Amniotic epithelial cell (primary cell): ENCODE results near the gene NCKAP5.

Experiments used
- DNase-seq: peaks from one replicate; pipeline ENCODE4 v3.0.0-alpha.2; 2010; ENCODE audit warnings: low read depth

Gene NCKAP5

DNA sequence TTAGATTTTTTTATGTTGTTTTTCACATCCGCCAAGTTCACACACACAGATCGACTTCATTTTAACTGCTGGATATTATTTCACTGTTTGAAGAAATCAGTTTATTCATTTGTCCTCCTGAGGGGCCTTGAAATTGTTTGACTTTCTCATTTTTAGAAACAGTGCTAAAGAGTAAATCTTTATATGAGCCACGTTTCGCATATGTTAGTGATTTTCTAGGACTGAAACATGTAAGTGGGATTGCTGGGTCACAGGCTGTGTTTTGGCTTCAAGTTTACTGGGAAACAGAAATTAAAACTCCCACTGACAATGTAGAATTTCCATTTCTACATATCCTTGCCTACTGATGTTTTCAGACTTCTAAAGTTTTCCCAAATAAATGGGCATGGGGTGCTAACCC, 363.8 kb downstream of the NCKAP5 start:
- DNase-seq: no peak

DNA sequence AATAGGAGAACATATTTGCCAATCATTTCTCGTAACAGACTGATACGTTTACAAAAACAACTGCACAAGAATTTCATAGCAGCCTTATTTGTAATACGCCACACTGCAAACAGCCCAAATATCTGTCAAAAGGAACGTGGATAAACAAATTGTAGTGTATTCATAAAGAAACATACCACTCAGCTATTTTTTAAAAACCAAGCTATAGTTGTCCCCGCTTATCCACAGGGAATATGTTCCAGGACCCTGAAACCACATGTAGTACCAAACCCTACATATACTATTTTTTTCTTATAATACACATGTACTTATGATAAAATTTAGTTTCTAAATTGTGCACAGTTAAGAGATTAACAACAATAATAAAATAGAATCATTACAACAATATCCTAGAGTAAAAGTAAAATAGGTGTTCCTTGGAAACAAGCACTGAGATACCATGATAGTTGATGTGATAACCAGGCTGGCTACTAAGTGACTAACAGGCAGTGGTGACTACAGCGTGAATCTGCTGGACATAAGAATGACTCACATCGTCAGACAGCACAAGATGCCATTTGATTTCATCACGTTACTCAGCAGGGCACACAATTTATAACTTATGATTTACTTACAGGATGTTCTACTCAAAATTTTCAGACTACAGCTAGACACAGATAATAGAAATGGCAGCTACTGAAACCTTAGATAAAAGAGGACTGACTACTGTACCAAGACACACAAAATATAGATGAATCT, 367.4 kb downstream of the NCKAP5 start:
- peak; percentile 96 for DNase-seq

DNA sequence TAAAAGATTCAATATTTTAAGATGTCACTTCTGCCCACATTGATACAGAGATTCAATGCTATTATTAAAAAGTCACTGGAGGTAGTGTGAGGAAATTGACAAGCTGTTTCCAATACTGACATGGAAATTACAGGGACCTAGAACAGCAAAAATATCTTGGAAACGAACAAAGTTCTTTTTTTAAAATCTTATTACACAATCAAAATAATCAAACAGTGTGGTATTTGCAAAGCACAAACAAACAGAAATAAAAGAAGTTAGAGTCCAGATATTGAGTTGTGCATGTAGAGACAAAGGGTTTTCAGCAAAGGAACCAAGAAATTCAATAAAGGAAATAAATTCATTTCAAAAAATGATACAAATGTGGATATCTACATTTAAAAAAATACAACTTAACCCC, 369.6 kb downstream of the NCKAP5 start:
- DNase-seq: no peak

DNA sequence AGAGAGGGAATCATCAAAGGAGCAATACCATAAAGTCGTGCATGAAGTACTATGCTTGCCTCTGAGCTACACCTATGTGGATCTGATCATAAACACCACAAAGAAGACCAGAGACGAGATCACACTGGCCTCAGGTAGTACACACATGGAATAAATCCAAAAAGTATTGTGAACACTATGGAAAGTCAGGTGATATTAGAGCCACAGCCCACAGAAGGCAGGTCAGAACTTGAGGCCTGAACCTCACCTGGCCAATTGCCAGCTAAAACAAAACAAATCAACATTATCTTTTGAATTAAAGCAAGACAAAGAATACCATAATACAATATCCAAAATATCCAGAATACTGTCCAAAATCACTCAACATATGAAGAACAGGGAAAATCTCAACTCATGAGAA, 371.1 kb downstream of the NCKAP5 start:
- no peak for DNase-seq

DNA sequence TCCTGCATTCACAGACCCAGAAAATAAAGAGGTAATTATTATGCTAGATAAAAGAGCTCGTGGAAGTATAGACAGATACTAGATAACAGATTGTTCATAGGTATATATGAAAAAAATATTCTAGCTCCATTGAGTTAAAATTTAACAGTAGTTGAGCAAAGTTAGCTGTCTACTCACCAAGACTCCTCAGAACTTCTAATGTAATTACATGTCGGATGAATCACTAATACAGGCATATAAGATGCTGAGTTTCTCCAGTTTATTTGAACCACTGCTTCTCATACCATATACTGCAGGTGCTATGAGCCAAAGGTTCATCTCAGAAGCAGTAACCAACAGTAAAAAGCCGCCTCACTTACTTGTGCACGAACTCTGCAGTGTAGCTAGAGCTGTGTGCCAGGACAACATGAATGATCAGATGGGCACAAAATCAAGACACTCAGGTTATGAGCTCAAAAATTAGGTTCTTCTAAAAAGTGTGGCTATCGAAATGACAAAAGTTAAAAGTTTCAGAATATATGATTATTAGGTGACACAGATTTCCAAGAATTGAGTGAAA, 373.4 kb downstream of the NCKAP5 start:
- no peak for DNase-seq

DNA sequence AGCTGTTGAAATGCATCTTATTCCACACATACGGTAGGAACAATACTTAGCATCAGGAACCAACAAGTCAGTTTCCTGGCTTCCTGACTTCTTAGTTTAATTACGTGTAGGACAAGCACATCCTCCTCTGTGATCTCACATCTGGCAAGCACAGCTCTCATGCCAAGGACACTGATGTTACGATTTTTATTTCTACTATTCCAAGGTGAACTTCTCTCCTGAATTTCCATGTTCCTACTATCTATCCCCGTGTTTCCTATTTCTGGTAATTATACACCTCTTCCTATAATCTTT, 374.0 kb downstream of the NCKAP5 start:
- DNase-seq: no peak

DNA sequence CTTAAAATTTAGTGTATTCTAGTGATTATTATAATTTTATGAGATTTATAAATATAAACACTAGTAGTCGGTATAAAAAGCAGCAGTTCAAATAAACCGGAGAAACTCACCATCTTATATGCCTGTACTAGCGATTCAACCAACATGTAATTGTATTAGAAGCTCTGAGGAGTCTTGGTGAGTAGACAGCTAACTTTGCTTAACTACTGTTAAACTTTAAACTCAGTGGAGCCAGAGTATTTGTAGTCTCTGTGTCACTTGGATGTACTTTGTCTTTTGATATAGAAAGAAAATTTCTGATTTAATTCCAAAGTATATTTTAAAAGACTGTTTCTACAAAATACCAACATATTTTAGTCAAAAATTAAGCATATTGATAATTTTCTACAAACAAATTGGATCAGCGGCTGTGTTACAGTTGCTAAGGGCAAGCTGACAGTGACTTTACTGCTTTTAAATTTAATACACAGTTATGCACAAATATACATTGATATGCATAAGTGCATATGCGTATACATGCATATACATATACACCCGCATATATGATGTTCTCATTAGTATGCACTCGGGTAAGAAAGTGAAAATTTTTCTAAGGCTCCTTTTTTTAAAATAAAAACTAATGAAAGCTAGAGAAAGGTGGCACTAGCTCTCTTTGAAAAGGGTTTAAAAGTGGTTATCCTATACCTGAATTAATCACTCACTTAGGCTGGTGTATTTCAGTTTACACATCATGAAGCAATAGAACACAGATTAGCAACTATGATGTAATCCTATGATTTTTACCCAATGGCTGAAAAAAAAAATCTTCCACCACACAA, 374.5 kb downstream of the NCKAP5 start:
- DNase-seq: peak; percentile 77

DNA sequence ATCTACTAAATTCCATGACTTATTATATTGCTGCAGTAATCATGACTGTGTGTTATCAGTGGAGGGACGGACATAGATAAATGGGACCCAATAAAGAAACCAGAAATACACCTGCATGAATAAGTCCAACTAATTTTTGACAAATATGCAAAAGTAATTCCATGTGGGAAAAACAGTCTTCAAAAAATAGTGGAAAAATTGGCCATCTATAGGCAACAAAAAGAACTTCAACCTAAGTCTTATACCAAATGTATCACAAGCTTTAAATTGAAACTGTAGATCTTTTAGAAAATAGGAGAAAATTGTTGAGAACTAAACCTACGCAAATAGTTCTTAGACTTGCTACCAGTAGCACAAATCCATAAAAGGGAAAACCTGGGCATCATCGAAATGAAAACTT, 376.2 kb downstream of the NCKAP5 start:
- no peak for DNase-seq

DNA sequence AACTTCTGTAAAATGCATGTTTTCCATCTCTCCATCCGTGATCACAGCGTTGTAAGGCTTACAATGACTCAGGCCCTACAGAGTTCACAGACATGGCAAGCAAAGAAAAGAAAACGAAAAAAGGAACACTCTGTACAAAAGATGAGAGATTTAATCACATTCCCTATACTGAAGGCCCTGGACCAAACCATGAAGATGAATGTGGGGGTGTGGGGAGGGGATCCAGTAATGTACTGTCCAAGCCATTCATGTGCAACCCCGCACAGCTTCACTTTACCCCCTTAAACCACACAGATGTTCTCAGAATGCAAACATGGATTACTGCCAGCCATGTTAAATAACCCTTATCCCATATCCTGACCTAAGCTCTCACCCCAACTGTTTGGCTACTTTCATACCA, 391.1 kb downstream of the NCKAP5 start:
- DNase-seq: peak; percentile 71

DNA sequence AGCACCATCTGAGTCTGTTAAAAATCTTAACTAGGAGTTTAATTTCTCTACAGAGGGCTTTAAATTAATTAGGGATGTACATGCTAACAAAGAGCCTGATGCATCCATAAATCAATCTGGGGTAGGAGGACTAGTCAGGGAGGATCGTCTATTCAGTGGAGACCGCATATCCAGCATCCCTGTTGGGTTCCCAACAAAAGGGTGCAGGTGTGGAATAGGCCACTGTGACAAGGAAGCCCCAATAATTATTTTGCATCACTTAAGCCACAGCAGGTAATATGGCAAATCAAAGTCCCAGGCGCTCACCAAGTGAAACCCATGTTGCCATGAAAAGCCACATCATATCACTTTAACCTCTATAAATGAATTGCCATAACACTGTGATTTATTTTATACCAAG, 392.3 kb downstream of the NCKAP5 start:
- DNase-seq: no peak

DNA sequence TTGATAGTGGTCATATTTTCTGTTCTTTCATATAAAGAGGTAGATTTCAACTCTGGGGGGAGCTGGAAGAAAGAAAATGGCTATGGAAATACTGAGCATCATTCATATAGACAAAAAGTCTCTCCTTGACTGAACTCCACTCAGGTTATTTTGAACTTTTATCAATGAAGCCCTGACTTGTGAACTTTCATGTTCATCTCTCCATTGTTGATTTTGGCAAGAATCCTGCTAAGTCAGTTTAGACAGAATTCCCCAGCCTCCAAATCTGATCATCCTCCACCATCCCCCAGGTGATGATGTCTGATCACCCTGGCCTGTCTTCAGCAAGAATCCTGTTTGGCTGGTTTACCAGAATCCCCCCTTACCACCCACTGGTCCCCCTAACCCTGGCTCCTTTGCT, 395.0 kb downstream of the NCKAP5 start:
- DNase-seq: no peak

DNA sequence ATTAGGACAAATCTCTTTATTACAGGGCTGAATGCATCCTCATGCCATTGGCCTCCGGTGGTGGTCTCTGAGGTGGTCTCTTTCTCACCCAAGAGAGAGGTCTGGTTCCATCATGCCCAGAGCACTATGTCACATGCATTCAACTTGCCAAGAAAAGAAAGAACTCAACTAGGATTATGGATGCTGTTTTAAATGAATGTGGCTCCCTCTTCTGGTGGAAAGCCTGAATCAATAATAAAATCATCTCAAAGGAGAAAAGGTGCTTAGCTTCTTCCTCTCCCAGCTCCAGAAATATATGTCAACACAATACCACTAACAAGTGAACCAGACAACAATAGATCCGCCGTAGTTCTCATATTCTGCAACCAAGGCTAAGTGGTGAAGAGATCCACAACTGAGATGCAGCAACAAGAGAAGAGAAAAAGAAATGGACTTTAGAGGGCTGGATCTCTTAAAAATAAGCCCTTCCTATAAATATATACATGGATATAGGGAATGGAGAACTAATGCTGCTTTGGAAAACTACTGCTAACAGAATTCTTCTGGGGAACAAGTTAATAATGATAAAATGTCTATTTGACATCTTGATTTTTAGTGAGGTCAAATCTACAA, 396.8 kb downstream of the NCKAP5 start:
- peak; percentile 59 for DNase-seq

DNA sequence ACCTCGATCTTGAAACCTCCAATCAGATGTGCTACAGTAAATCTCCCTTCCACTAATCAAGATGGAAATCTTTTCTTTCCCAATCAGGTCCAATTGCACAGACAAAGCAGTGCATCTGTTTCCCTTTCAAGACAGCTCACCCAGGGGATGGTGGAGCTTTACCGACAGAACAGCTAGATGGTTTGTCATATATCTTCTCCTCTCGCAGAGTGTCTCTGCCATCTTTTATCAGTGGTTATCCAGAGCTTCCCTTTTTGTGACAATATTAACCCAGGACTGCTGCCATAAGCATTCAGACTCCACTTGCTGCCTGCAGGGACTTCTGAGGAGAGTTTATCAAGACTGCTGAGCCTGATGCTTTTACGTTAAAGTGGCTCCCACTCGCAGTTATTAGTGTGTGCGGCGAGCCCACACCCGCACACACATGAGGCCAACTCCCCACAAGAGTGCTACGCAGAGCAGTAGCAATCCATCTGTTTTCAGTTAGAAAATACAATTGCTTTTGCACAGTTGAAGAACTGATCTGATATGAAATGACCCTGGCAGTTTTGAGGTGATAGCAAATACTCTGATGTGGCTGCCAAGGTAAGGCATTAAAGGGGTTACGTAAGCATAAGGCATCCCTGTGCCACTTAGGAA, 398.9 kb downstream of the NCKAP5 start:
- DNase-seq: peak; percentile 11

DNA sequence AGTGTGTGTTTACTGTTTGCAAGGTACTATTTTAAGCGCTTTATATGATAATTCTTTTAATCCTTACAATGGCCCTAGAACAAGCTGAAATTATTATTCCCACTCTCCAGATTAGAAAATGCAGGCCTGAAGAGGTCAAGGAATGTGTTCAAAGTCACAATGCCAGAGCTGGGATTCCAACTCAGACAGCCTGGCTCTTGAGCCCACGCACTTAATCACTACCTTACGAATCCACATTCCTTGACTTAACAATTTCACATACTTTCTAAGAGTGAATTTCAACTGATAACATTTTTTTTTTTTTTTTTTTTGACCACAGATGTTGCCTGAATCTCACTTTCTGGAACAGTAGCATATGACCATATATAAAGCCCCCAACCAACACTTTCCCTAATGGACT, 400.3 kb downstream of the NCKAP5 start:
- peak; percentile 70 for DNase-seq

DNA sequence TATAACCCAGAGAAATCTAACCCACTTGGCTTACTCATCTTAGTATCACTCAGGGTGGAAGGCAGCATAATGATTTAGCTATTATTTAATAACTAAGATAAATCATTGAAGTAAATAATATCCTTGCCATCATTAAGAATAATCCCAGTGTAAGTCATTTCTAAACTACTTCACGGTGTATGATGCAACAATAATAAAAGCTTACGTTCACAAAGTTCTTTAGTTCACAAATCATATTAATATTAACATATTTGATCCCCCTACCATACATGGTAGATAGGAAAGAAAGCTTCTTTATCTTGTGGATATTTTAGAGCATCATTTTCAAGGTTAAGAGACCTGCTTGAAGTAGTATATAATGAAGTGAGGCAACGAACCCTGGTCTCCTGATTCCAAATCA, 401.0 kb downstream of the NCKAP5 start:
- DNase-seq: peak; percentile 9

DNA sequence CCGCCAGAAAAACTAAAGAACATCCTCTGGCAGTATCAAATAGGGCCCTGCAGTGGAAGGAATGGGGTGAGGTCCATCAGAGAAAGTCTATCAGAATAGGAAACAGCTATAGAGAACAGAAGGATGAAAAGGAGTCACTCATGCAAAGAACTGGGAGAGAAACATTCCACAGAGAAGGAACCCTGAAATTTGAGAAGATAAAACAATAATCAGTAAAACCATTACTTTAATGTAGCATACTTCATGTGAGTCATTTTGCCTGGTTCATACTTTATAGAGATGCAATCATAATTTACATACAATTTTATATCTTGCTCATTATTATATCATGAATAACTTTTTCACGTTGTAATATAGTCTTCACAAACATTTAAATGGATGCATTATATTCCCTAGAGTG, 402.2 kb downstream of the NCKAP5 start:
- DNase-seq: no peak

DNA sequence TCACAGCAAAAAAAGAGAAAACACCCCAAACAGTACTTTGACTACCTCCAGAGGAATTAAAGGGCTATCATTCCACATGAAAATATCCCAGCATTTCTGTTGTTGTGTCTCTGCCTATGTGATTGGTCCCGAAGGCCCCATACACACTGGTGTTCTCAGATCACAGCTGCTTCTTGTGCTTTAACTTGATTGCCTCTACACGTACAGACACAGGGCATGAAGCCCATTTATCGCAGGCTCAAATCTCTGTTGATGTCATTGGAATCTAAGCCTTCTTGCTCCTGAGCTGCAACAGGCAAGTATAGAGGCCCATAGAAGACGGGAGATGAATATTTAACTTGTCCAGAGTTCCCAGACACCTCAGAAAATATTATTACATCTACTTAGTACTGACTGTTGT, 405.2 kb downstream of the NCKAP5 start:
- peak; percentile 5 for DNase-seq

DNA sequence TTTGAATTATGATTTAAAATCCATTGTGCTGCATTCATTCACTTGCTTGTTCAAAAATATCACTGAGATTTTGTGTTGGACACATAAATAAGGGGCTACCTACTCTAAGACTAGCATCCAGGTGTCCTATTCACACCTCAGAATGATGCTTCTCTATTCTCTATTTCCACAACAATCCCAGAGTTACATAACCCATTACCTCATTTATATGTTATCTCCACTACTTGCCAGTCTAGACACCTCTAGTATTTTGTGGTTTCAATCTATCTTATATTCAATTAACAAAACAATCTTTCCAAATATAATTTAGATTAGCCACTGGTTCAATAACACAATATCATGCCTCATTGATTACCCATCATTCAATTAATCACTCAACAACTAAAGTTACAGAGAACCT, 409.8 kb downstream of the NCKAP5 start:
- no peak for DNase-seq

DNA sequence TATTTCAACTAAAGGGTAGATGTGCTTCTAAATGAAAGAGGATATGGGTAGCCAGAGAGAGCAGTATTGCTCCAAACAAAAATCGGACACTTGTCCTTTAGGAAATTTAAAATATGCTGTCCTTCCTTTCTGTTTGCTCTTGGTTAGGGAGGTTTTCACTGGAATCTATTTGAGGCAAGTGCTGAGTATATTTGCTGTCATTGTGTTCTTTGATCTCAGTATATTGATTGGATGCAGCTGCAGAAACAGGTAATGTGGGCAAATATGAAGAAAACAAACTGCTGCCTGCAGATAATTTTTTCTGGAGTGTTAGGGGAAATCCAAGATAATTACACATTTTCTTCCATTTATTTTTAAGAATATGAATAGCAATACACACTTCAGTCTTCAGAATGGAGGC, 410.2 kb downstream of the NCKAP5 start:
- no peak for DNase-seq

DNA sequence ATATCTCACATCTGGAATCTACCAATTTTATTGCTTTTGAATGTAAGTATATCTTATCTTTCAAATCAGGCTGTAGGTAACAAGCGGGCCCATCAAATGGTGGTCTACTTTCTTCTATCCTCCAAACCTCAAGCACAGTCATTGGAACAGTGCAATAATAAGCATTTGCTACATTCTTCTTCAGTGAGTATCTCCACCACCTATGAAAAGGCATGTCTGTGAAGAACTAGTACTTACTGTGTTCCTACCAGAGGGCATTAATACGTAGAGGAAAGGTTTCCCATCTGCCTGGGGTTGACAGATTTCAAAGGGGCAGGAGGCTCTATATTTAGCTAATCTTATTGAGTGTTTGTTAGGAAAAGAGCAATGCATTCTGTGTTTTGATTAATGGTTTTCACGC, 411.1 kb downstream of the NCKAP5 start:
- no peak for DNase-seq

DNA sequence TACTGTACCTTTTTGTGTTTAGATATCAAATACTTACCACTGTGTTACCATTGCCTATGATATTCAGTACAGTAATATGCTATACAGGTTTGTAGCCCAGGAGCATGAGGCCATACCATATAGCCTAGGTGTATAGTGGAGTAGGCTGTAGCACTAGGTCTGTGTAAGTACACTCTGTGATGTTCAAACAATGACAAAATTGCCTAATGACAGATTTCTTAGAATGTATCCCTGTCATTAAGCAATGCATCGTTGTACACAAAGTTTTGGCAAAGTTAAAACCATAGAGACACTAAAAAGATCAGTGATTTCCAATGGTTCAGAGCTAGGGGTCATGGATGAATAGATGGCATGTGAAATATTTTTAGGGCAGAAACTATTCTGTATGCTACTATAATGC, 415.5 kb downstream of the NCKAP5 start:
- no peak for DNase-seq

DNA sequence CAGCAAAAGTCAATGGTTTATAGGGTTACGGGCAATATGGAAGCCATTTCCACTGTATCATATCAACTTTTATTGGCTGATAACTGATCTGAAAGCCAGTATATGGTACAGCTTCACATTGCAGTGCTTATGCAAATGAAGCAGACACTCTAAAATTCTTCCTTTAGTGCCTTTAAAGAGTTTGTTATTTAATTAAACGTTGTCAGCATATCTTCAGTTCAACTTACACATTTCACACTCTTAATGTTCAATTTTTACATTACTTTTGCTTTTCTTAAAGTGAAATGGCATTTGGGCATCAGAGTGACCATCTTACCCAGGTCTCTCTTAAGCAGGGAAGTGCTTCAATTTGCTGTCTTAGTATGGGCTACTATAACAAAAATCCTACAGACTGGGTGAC, 420.1 kb downstream of the NCKAP5 start:
- DNase-seq: no peak

DNA sequence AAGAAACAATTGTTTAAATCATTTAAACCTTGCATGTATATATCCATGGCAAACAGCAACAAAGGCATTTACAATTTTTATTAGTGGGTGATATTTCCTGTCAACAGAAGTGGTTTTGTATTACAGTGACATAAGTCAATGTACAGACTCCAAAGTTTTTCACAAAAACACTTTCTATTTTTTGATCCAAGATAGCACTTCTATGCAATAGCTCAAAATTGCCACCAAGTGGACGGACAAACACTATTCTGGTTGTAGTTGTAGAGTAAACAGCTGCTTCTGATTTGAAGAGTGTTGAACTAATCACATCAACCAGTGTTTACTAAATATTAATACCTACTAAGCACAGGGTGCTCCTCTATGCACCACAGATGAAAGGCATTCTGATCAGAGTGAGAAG, 421.4 kb downstream of the NCKAP5 start:
- no peak for DNase-seq
